ENCODE results near the gene NUB1. TPM values are rescaled to one million over a fixed set of nuclear protein-coding genes. Genes with fewer than 3 reads are reported as not detected.

NUB1 gene
- total and polyA plus RNA-seq, 2 donors = 48.5 to 69.8 TPM

GRCh38 chr7:151374726-151375125 is 33.1 kb downstream of the NUB1 start:
- H3K9me3 ChIP-seq (ENCODE audit: control insufficient read depth in 2 of 2, insufficient read depth in 1 of 2, low read length in 1 of 2) = no peaks in the 10 kb centered on the region
- peaks cover 55 to 69% of the 10 kb centered on the region in 2 donors for H3K36me3 ChIP-seq (ENCODE audit: control insufficient read depth in 2 of 2, insufficient read depth in 2 of 2, low read length in 1 of 2)
- no peak overlapping the region for H3K27ac ChIP-seq (ENCODE audit: low read depth in 1 of 2, low read length in 1 of 2)
- WGBS = 89% methylated on average over 15 of the region's 15 CpGs
- H3K27me3 ChIP-seq (ENCODE audit: control insufficient read depth in 2 of 2, insufficient read depth in 1 of 2, low read length in 1 of 2) = no peaks in the 10 kb centered on the region
- H3K4me3 ChIP-seq (ENCODE audit: low read length in 2 of 2) = no peak overlapping the region
- no peaks in the 10 kb centered on the region for H3K4me1 ChIP-seq (ENCODE audit: control insufficient read depth in 2 of 2, insufficient read depth in 2 of 2, low read length in 2 of 2)
- no peak for DNase-seq (ENCODE audit: low read depth in 6 of 9, low spot score in 9 of 9)

- Histone ChIP-seq H3K4me3 (ENCODE audit: low read length in 2 of 2) (no peak overlapping the region), H3K27me3 (ENCODE audit: control insufficient read depth in 2 of 2, insufficient read depth in 1 of 2, low read length in 1 of 2) (peaks cover 0 to 9% of the 10 kb centered on the region in 2 donors), H3K36me3 (ENCODE audit: control insufficient read depth in 2 of 2, insufficient read depth in 2 of 2, low read length in 1 of 2) (peaks cover 55 to 65% of the 10 kb centered on the region in 2 donors), H3K4me1 (ENCODE audit: control insufficient read depth in 2 of 2, insufficient read depth in 2 of 2, low read length in 2 of 2) (no peaks in the 10 kb centered on the region), H3K27ac (ENCODE audit: low read depth in 1 of 2, low read length in 1 of 2) (no peak overlapping the region), H3K9me3 (ENCODE audit: control insufficient read depth in 2 of 2, insufficient read depth in 1 of 2, low read length in 1 of 2) (no peaks in the 10 kb centered on the region)
- no peak for DNase-seq (ENCODE audit: low read depth in 6 of 9, low spot score in 9 of 9)
- WGBS = 96% methylated on average over 10 of the region's 10 CpGs
Measured at GRCh38 chr7:151375530-151376217, 34.1 kb downstream of the NUB1 start.

DNA sequence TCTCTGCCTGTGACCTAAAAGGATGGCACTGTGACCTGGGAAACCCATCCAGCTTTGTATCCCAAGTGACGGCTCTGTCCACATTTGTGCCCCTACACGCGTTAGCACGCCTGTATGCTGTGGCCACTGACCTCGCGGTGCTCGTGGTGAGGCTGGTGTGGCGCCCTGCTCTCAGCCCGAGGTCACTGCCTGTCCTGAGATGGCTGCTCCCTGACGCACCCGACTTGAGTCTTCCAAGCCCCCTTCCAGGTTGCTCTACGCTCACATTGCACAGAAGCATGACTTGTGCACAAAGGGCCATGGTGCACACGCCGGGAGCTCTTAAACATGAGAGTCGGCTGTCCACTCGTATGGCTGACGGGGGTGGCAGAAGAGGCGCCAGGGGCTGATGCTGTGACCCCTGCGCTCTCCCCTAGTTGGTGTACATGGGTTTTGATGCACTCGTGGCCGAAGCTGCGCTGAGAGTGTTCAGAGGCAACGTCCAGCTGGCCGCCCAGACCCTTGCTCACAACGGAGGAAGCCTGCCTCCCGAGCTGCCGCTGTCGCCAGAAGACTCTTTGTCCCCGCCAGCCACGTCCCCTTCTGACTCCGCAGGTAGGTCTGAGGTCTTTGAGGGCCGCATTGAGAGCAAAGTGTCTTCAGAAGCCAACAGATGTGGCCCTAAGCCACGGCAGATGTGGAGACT is 34.7 kb downstream of the NUB1 start:
- no peak for DNase-seq (ENCODE audit: low read depth in 6 of 9, low spot score in 9 of 9)

DNA sequence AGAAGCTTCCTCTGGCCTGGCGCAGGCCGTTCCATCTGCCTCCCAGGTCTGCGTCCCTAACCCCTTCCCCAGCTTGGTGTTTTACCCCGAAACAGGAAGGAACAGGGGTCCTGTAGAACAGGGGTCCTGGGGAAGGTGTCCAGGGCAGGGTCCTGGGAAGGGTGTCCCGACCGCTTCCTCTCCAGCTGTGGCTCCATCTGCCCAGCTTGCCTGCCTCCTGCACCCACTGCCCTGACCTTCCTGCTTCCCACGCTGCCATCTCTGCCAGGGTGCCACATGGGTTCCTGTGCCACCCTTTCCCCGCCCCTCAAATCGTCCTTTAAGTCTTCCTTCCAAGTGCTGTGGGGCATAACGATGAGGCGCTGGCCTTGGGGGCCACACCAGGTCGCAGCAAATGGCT is 35.8 kb downstream of the NUB1 start:
- Histone ChIP-seq H3K27ac (ENCODE audit: low read depth in 1 of 2, low read length in 1 of 2) (no peak overlapping the region), H3K4me1 (ENCODE audit: control insufficient read depth in 2 of 2, insufficient read depth in 2 of 2, low read length in 2 of 2) (peaks cover 6 to 11% of the 10 kb centered on the region in 2 donors), H3K27me3 (ENCODE audit: control insufficient read depth in 2 of 2, insufficient read depth in 1 of 2, low read length in 1 of 2) (peaks cover 13 to 26% of the 10 kb centered on the region in 2 donors), H3K9me3 (ENCODE audit: control insufficient read depth in 2 of 2, insufficient read depth in 1 of 2, low read length in 1 of 2) (peaks cover 0 to 6% of the 10 kb centered on the region in 2 donors), H3K4me3 (ENCODE audit: low read length in 2 of 2) (no peak overlapping the region), H3K36me3 (ENCODE audit: control insufficient read depth in 2 of 2, insufficient read depth in 2 of 2, low read length in 1 of 2) (peaks cover 46 to 57% of the 10 kb centered on the region in 2 donors)
- no peak for DNase-seq (ENCODE audit: low read depth in 6 of 9, low spot score in 9 of 9)
- 93% methylated on average over 12 of the region's 12 CpGs for WGBS

More for the DNA sequence above, 34.7 kb downstream of the NUB1 start:
- no peaks in the 10 kb centered on the region for H3K9me3 ChIP-seq (ENCODE audit: control insufficient read depth in 2 of 2, insufficient read depth in 1 of 2, low read length in 1 of 2)
- H3K36me3 ChIP-seq (ENCODE audit: control insufficient read depth in 2 of 2, insufficient read depth in 2 of 2, low read length in 1 of 2) = peaks cover 49 to 65% of the 10 kb centered on the region in 2 donors
- 98% methylated on average over 33 of the region's 33 CpGs for WGBS
- H3K4me3 ChIP-seq (ENCODE audit: low read length in 2 of 2) = no peak overlapping the region
- peaks cover under 1 to 4% of the 10 kb centered on the region in 2 donors for H3K4me1 ChIP-seq (ENCODE audit: control insufficient read depth in 2 of 2, insufficient read depth in 2 of 2, low read length in 2 of 2)
- H3K27ac ChIP-seq (ENCODE audit: low read depth in 1 of 2, low read length in 1 of 2) = no peak overlapping the region
- H3K27me3 ChIP-seq (ENCODE audit: control insufficient read depth in 2 of 2, insufficient read depth in 1 of 2, low read length in 1 of 2) = peaks cover 4 to 15% of the 10 kb centered on the region in 2 donors

DNA sequence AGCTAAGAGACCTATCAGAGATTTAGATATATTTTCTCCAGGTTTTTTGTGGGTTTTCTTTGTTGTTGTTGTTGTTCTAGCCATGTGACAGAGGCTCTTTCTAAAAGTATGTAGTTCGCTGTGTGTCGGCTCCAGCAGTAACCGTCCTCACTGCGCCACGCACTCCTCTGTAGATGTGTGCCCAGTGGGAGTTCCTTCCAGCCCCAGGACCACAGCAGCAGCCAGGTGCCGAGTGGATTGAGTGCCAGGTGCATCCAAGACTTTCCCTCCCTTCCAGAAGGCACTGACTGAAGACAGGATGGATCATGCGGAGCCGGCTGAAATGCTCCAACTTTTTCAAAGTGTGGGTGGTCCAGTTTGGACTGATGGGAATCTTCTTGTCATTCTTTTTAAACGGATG is 36.4 kb downstream of the NUB1 start:
- 96% methylated on average over 9 of the region's 9 CpGs for WGBS
- H3K4me3 ChIP-seq (ENCODE audit: low read length in 2 of 2) = no peak overlapping the region
- H3K27ac ChIP-seq (ENCODE audit: low read depth in 1 of 2, low read length in 1 of 2) = no peak overlapping the region
- peaks cover 43 to 52% of the 10 kb centered on the region in 2 donors for H3K36me3 ChIP-seq (ENCODE audit: control insufficient read depth in 2 of 2, insufficient read depth in 2 of 2, low read length in 1 of 2)
- peaks cover 18 to 32% of the 10 kb centered on the region in 2 donors for H3K27me3 ChIP-seq (ENCODE audit: control insufficient read depth in 2 of 2, insufficient read depth in 1 of 2, low read length in 1 of 2)
- no peak for DNase-seq (ENCODE audit: low read depth in 6 of 9, low spot score in 9 of 9)
- peaks cover 6 to 15% of the 10 kb centered on the region in 2 donors for H3K4me1 ChIP-seq (ENCODE audit: control insufficient read depth in 2 of 2, insufficient read depth in 2 of 2, low read length in 2 of 2)
- peaks cover 0 to 6% of the 10 kb centered on the region in 2 donors for H3K9me3 ChIP-seq (ENCODE audit: control insufficient read depth in 2 of 2, insufficient read depth in 1 of 2, low read length in 1 of 2)

GRCh38 chr7:151378496-151379192 is 37.0 kb downstream of the NUB1 start:
- Histone ChIP-seq H3K9me3 (ENCODE audit: control insufficient read depth in 2 of 2, insufficient read depth in 1 of 2, low read length in 1 of 2) (peaks cover 0 to 6% of the 10 kb centered on the region in 2 donors), H3K36me3 (ENCODE audit: control insufficient read depth in 2 of 2, insufficient read depth in 2 of 2, low read length in 1 of 2) (peaks cover 36 to 50% of the 10 kb centered on the region in 2 donors)

GRCh38 chr7:151379193-151379520 is 37.5 kb downstream of the NUB1 start:
- Histone ChIP-seq H3K9me3 (ENCODE audit: control insufficient read depth in 2 of 2, insufficient read depth in 1 of 2, low read length in 1 of 2) (peaks cover 0 to 6% of the 10 kb centered on the region in 2 donors), H3K4me3 (ENCODE audit: low read length in 2 of 2) (no peak overlapping the region), H3K4me1 (ENCODE audit: control insufficient read depth in 2 of 2, insufficient read depth in 2 of 2, low read length in 2 of 2) (peaks cover 6 to 15% of the 10 kb centered on the region in 2 donors), H3K36me3 (ENCODE audit: control insufficient read depth in 2 of 2, insufficient read depth in 2 of 2, low read length in 1 of 2) (peaks cover 31 to 45% of the 10 kb centered on the region in 2 donors), H3K27ac (ENCODE audit: low read depth in 1 of 2, low read length in 1 of 2) (no peak overlapping the region), H3K27me3 (ENCODE audit: control insufficient read depth in 2 of 2, insufficient read depth in 1 of 2, low read length in 1 of 2) (peaks cover 21 to 43% of the 10 kb centered on the region in 2 donors)
- WGBS = over 99% methylated on average over 6 of the region's 6 CpGs
- DNase-seq (ENCODE audit: low read depth in 6 of 9, low spot score in 9 of 9) = no peak

More at GRCh38 chr7:151378496-151379192, 37.0 kb downstream of the NUB1 start:
- Histone ChIP-seq H3K4me3 (ENCODE audit: low read length in 2 of 2) (no peak overlapping the region), H3K27ac (ENCODE audit: low read depth in 1 of 2, low read length in 1 of 2) (no peak overlapping the region), H3K4me1 (ENCODE audit: control insufficient read depth in 2 of 2, insufficient read depth in 2 of 2, low read length in 2 of 2) (peaks cover 6 to 15% of the 10 kb centered on the region in 2 donors), H3K27me3 (ENCODE audit: control insufficient read depth in 2 of 2, insufficient read depth in 1 of 2, low read length in 1 of 2) (peaks cover 19 to 38% of the 10 kb centered on the region in 2 donors)
- DNase-seq (ENCODE audit: low read depth in 6 of 9, low spot score in 9 of 9) = no peak
- WGBS = 93% methylated on average over 17 of the region's 17 CpGs

DNA sequence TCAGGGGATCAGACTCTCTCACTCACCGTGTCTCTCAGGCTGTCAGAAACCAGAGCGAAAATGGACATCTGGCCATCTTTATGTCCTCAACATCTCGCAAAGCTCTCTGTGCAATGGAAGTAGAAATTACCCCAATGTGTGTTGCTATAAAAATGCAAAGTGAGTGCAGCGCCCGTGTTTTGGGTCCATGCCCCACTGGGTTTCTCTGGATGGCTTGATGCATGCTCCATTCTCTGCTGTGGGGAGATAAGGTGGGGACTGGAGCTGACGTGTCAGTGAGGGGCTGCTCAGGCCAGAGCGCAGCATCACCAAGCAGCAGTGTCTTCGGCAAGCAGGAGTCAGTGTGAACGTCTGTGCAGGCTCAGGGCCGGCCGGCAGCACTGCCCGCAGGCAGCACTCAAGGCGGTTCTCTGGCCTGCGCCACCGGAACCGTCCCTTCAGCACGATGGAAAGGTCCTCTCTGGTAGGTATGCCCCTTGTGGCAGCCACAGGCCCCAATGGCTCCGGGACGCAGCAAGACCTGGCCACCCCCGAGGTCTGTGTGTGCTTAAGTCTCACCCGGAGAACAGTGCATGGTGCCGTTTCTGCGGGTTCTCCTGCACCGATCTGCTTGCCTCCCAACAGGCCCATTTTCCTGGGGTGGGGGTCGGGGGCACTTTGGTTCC is 38.1 kb downstream of the NUB1 start:
- H3K27me3 ChIP-seq (ENCODE audit: control insufficient read depth in 2 of 2, insufficient read depth in 1 of 2, low read length in 1 of 2) = peaks cover 21 to 48% of the 10 kb centered on the region in 2 donors
- peaks cover 6 to 15% of the 10 kb centered on the region in 2 donors for H3K4me1 ChIP-seq (ENCODE audit: control insufficient read depth in 2 of 2, insufficient read depth in 2 of 2, low read length in 2 of 2)
- no peak for DNase-seq (ENCODE audit: low read depth in 6 of 9, low spot score in 9 of 9)
- H3K9me3 ChIP-seq (ENCODE audit: control insufficient read depth in 2 of 2, insufficient read depth in 1 of 2, low read length in 1 of 2) = peaks cover 0 to 10% of the 10 kb centered on the region in 2 donors
- 97% methylated on average over 25 of the region's 25 CpGs for WGBS
- no peak overlapping the region for H3K27ac ChIP-seq (ENCODE audit: low read depth in 1 of 2, low read length in 1 of 2)
- H3K4me3 ChIP-seq (ENCODE audit: low read length in 2 of 2) = no peak overlapping the region
- H3K36me3 ChIP-seq (ENCODE audit: control insufficient read depth in 2 of 2, insufficient read depth in 2 of 2, low read length in 1 of 2) = peaks cover 28 to 40% of the 10 kb centered on the region in 2 donors
